Muscle of back (tissue), 13 donors: ENCODE results near the gene RIOX2. TPM values are rescaled to one million over a fixed set of nuclear protein-coding genes. Genes with fewer than 3 reads are reported as not detected.
"Not testable (repeated sequence)": the region's sequence is repeated elsewhere in the genome, so short reads cannot be mapped to it uniquely, and the experiment has no call there.

Source experiments
- DNase-seq, 3 donors: peaks; one replicate each; pipeline versions ENCODE4 v3.0.0 to v3.0.0-alpha.2; 2013
- long read RNA-seq, 9 donors: transcript quantifications; one replicate each; lab custom pipeline, GENCODE V29; 2026
- polyA plus RNA-seq, 10 donors: library from polyadenylated mRNA; unstranded; fragments of 120-200 nt; gene quantifications; one replicate each; pipeline ENCODE4 v1.2.1, GENCODE V29; 2013; ENCODE audit not compliant: insufficient read length in 10 of 10

The RIOX2 gene
- polyA plus RNA-seq = 10 to 100 TPM; 31.8 to 54.7 (median 38.5) TPM
- long read RNA-seq, donor 1, partial matches to known transcripts = 0 of 4 reads
- long read RNA-seq, donor 1, other reads (novel, unspliced or antisense) = 0 of 4 reads
- long read RNA-seq, donor 2, partial matches to known transcripts = 0 of 1 reads
- long read RNA-seq, donor 2, other reads (novel, unspliced or antisense) = 0 of 1 reads
- long read RNA-seq, donor 3 = 0 reads
- long read RNA-seq, donor 4, partial matches to known transcripts = 0 of 2 reads
- long read RNA-seq, donor 4, other reads (novel, unspliced or antisense) = 0 of 2 reads
- long read RNA-seq, donor 5, transcript RIOX2-203 (10 exons, 2,341 nt) = major isoform, 5 of 6 reads
- long read RNA-seq, donor 5, partial matches to known transcripts = 0 of 6 reads
- long read RNA-seq, donor 5, other reads (novel, unspliced or antisense) = 0 of 6 reads
- long read RNA-seq, donor 6, partial matches to known transcripts = 0 of 2 reads
- long read RNA-seq, donor 6, other reads (novel, unspliced or antisense) = 0 of 2 reads
- long read RNA-seq, donor 7, transcript RIOX2-203 (10 exons, 2,341 nt) = major isoform, 5 of 8 reads
- long read RNA-seq, donor 7, partial matches to known transcripts = 0 of 8 reads
- long read RNA-seq, donor 7, other reads (novel, unspliced or antisense) = 0 of 8 reads
- long read RNA-seq, donor 8, full-length matches to known transcripts = 6 of 6 reads
- long read RNA-seq, donor 8, partial matches to known transcripts = 0 of 6 reads
- long read RNA-seq, donor 8, other reads (novel, unspliced or antisense) = 0 of 6 reads
- long read RNA-seq, donor 9, partial matches to known transcripts = 0 of 2 reads
- long read RNA-seq, donor 9, other reads (novel, unspliced or antisense) = 0 of 2 reads

GRCh38 chr3:97971679-97972567 lies at the start of gene RIOX2:
Gene RIOX2 (minus strand): TSS chr3:97972431. CDS start chr3:97967593, 4,838 bp downstream.
- DNase-seq = peak in 2 of 3 donors; percentile 69 to 87

DNA sequence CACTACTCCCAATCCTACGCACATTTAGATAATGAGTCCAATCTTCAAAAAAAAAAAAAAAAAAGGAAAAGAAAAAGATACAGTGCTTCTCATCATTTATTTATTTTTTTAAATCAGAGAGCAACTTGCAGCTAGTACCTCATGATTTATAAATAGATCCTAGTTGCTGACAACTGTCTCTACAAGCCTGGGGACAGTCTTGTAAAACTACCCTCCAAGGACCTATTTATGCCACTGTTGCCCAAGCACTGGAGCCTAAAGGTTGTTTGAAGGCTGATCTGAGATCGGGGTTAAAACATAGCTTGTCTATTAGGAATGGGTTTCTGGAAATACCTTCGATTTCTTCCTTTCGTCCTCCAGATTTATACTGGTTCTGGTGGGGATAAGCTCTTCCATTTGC lies 48.2 kb upstream of the RIOX2 start:
- DNase-seq = no peak

DNA sequence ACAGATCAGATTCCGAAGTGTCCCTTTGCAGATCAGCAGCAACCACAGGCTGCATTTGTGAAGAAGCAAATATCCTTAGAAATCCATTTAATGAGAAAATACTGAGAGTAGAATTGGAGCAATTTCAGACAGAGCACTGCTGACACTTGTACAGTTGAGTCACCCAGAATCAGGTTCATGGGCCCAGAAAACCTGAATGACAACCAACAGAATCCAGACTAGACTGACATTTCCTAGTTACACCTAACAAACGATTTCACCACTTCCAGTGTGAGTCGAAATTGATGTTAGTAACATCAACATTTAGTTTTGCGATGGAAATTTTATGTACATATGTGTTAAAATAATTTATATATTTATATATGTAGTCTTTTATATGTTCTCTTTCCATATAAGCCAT lies 46.1 kb upstream of the RIOX2 start:
- no peak for DNase-seq

DNA sequence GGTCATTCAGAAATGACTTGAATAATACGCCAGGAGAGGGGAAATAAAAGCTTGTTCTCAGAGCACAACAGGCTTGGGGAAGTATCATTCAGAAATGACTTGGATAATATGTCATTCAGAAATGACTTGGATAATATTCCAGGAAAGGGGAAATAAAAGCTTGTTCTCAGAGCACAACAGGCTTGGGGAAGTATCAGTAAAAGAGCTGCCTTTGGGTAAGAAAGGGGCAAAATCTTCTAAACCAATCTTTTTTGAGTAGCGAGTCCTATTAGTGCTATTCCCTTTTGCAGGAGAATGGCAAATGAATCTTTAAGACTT lies 42.0 kb upstream of the RIOX2 start:
- DNase-seq = no peak

DNA sequence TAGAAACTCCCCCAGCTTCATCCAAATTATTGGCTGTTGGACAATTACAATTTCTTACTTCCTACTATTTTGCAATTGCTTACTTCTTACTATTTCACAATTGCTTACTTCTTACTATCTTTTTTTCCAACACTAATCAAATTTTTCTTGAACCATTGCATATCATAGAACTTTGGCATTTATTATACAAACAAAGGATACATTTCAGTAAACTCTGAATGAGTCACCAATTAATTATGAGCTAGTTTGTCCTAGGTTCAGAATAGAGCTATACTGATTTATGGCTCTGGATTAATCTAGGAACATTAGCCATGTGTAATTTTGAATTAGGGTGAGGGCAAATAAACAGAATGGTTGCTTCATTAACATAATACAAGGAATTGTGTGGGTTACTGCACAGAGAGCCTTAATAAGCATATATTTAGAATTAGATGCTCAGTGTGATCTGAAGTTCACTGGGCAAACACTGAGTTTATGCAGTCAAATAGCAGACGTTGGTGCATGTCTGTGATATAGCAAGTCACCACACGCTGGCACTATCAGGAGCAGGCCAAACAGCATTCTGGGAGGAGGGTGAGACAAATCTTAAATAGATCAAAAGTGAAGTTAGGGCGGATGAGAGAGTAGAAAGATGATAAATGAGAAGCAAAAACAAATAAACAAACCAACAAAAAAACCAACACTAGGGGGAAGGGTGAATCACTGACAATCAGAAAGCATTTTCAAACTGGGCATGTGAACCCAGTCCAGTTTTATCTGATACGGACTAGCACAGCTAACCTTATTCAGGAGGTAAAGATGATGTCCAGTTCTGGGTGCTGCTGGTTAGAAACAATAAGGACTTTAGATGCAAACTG lies 41.4 kb upstream of the RIOX2 start:
- no peak for DNase-seq

DNA sequence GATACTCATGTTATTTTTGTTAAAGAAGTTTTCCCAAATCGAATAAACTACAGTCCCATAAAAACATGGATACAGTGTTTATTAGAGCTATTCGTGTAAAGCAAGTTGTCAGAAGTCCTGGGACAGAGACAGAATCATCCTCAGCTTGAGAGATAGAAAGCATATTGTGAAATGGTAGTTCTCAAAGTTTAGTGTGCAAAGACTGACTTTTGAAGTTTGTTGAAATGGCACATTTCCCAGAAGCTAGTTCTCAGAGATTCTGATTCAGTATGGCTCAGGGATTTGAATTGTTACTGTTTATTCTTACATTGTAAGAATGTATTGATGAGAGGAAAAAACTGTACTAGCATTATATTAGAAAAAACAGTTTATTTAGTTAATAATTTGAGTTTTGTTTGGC lies 40.7 kb upstream of the RIOX2 start:
- DNase-seq = peak; percentile 62 to 87 (median 76)

GRCh38 chr3:98010883-98011449 lies 38.7 kb upstream of the RIOX2 start:
- DNase-seq = not testable (repeated sequence)

DNA sequence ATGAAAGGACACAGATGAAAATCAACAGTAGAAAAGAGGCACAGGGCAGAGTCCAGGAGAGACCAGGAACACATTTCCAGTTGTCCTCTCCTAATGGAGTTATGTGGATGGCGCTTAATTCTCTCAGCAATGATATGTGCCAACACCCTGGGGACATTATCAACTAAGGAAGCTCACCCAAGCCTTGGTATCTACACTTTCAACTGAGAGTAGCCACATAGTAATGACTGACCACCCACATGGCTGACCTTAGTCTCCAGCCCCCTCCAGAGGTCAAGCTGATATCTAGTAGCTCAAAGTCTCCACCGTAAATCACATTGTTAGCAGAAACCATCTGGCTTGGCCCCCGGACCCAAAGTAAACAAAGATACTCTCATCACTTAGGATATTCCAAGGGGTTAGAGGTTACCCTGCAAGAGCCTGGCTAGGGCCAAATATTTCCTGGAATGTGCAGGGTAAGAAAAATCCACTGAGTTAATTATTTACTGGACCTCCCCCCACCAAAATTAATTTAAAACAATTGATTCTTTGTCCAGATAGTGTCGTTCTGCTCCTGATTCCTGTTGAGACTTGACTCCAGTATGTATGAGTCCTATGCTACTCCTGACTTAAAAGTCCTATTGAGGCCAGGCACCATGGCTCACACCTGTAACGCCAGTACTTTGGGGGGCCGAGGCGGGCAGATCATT lies 38.1 kb upstream of the RIOX2 start:
- no peak for DNase-seq

DNA sequence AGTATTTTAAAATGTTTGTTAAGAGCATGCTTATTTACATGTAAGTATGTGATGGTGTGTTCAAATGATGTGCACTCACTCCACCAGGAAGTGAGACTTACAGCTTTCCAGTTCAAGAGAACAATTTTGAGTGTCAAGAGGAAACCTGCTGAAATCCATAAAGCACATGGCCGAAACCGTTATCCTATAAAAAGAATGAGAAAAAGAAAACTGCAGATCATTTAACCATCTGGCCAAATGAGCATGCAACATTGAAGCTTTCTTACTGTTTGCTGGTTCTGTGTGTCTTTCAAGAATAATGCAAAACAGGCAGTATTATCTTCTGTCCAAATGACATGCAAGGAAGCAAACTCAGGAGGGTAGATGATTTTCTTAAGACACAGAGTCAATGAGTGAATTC lies 36.6 kb upstream of the RIOX2 start:
- peak in 1 of 3 donors; percentile 50 for DNase-seq

DNA sequence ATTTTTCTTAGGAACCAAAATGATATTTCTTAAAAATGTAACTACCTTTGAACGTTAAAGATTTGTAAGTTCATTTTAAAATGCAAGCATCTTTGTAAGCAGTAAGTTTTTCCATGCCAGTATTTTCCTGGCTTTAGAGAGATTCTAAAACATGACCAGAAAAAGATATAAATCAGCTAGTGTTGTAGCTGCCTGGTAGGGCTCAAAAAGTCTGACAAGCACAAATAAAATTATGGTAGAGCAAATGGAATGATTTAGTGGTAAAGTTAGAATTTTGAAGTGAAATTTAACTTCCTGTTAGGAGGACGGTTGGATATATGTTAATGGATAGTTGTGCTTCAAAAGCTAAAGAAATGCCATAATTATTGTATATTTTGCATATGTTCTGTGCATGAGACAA lies 33.2 kb upstream of the RIOX2 start:
- DNase-seq = no peak

GRCh38 chr3:98004721-98005120 lies 32.5 kb upstream of the RIOX2 start:
- no peak for DNase-seq

DNA sequence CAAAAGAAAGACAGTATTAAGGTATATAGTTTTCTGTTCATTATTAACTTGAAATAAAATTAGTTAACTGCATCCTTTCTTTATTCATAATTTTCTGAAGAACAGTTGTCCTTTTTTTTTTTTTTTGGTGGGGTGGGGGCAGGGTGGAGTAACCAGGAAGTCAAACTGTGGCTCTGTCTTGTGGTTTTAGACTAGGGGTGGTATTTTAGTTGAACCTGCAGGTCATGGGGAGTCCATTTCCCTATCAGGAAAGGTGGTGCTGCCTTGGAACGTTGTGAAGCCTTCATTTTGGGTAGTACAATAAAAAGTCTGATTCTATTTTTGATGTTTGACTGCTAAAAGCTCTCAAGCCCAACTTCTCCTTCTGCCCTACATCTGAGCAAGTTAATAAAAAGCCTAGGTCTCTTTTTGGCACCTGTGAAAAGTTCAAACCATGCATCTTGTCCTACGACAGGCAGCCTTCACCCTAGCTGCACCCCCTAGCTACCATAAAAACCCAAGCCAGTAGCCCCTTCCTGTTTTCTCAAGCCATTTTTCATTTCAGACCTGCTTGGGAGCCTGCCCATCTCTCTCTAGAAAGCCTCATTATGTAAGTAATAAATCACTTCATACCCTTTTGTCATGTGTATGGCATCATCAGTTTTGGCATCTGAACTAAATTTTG lies 31.2 kb upstream of the RIOX2 start:
- no peak for DNase-seq

DNA sequence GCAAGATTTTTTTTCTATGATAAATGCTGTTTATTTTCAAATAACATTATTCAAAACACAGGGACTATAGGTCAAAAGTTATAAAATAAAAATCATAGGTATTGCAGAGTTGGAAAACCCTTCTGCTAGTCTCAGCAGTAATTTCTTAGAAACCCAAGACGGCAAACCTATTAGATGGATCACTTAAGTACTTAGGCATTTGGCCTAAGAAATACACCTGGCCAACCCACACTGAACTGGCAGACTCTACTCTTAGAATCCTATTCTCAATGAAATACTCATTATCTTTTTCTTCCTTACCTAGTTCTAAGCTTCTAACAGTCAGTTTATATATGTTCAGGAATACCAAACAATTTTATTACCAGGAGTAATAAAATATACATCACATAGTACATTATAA lies 30.5 kb upstream of the RIOX2 start:
- no peak for DNase-seq

DNA sequence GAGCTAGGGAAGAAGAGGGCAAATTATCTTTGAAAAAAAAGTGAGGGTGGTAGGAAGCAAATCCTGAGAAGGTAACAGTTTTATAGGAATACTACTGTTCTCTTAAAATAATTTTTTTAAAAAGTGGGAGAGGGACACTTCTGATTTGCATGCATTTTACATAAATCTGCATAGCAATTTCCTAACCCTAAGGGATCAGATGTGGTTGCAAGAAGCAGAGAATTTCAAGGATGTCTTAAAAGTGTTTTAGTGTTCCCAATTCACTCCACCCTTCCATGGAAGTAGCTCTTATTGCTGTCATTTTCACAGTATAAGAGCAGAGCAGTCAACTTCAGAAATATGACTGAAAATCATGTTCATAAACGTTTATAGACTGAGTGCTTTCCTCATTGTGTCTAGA lies 27.8 kb upstream of the RIOX2 start:
- no peak for DNase-seq

- no peak for DNase-seq
Observed at GRCh38 chr3:97999103-97999502, 26.9 kb upstream of the RIOX2 start.

DNA sequence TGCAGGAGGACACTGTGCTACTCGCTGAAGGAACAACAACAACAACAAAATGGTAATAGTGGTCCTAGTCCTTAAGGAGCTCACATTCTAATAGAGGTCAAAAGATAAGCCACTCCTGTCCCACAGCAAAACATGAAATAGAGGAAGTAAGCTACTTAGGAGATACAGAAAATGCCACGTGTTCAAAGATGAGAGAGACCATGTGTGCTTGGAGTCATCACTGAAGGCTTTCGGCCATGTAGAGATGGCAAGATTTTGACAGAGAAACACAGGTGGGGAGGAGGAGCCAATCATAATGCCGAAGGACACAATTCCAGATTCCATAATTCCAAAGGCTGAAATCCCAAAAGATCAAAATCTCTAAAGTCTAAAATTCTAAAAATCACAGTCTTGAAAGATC lies 24.8 kb upstream of the RIOX2 start:
- no peak for DNase-seq

DNA sequence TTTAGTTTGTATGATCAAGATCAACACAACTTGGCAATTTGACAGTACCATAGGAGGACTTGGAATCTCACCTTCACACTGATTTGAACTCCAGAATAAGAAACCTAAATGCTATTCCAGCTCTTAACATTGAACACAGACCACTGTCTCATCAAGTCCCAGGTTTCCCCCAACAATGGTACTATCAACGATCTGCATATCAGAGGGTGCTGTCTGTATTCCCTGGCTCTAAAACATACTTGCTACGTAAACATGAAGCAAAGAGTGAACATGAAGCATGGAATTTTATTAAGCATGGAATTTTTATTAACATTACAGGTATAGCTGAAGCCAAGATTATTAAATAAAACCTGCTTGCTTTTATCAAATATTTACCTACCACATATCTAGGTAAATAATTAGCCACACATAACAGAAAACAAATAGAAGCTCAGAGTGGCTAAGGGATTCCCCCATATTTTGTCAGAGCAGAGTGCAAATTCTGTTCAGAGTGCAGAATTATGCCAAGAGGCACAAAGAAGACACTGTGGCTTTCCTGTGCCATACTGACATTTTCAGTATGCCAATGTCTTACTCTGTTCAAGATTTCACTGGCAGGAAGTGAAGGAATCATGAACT lies 22.2 kb upstream of the RIOX2 start:
- DNase-seq = no peak

DNA sequence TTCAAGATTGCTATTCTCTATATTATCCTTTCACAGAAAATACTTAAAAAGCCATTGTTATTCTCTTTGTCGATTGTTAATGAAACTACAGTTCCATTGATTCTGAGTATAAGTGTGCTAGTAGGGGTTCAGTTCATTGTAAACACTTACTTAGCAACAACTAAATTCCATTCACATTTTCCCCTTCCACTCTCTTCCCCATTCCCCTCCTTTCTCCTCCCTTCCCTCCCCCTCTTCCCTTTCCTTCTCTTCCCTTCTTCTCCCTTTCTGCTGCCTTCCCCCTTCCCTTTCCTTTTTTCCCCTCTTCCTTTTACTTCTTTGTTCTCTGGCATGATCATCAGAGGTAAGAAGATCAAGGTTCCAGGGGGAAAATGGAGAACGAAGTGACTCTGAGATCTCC lies 21.3 kb upstream of the RIOX2 start:
- no peak for DNase-seq

DNA sequence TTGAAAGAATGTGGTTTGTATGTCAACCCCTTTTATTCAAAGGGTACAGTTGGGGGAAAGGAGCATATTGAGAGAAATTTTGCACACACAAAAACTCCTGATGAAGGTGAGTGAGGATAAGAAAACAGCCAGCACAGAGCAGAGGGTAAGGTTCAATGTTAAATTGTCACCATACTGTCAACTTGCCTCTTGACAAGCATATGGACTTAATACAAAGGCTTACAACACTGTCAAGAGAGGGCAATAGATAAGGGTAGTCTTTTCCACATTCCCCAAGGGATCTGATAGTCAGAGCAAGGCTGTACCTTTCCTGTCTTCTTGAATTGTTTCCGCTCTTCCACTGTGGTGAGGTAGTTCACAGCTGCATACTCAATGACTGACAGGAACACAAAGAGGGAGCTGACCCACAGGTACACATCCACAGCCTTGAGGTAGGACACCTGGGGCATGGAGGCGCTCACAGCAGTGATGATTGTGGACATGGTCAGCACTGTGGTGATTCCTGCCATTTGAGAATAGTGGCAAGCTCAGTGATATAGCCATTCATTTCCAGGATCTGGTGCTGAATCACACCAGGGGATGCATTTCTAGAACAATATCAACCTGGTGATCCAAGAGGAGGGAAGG lies 20.4 kb upstream of the RIOX2 start:
- no peak for DNase-seq
